PC-9 (cell line): ENCODE measurements around the gene CAPN13.

ENCODE experiments used
- CTCF ChIP-seq: fragments of 200-600 bp; sonication (generic); conservative IDR thresholded peaks from 2 replicates; pipeline ENCODE4 v1.6.1; 2017; ENCODE audit warnings: mixed run types, antibody characterized with exemption, mild to moderate bottlenecking, moderate library complexity
- EZH2 ChIP-seq: fragments of 200-600 bp; sonication (generic); IDR thresholded peaks from 2 replicates; pipeline ENCODE4 v1.8.0; 2017; ENCODE audit warnings: antibody characterized with exemption, low read depth

GRCh38 chr2:30808695-30809094 is 1.4 kb upstream of the CAPN13 start:
- TF ChIP-seq CTCF = no peak
- TF ChIP-seq EZH2 = no peak
